GM18873 (cell line): ENCODE data around the gene SRD5A3.

Experiments
- ATAC-seq: cut with Tn5 transposase; IDR thresholded peaks from one replicate; pipeline ENCODE4 v1.9.1; 2021; ENCODE audit warnings: mild to moderate bottlenecking, moderate library complexity, moderate number of reproducible peaks; ENCODE audit not compliant: unreplicated experiment, low FRiP score

Gene SRD5A3

DNA sequence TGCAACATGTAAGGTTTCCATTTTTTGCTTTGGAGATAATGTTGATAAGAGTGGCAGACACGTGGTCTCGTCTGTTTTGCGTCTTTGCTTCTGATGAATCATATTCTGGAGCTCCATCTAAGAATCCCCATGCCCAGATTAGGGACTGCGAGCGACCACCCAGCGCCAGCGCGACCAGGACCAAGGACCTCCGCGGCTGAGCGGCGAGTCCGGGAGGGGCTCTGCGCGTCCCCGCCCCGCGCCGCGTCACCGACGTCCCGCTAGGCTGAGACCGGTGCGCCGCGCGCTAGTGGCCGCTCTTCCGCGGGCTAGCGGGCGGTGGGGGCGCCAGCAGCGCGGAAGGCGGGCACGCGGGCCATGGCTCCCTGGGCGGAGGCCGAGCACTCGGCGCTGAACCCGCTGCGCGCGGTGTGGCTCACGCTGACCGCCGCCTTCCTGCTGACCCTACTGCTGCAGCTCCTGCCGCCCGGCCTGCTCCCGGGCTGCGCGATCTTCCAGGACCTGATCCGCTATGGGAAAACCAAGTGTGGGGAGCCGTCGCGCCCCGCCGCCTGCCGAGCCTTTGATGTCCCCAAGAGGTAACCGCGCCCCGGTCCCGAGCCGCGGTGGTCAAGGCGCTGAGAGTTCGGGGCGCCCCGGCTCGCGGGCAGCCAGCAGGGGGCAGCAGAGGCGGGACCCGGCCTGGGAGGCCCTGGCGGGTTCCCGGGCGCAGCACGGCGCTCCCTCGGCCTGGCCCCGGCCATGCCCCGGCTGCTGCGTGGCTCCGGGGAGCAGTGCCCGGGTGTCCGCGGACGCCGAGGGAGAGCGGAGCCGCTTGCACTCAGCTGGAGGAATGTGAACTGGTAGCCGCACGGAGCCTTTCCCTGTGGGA lies at the start of gene SRD5A3:
SRD5A3 (plus strand) TSS at position 263 of the 871 bp plus-strand sequence; CDS start at position 358, 95 bp downstream.
- peak; percentile 94 for ATAC-seq

DNA sequence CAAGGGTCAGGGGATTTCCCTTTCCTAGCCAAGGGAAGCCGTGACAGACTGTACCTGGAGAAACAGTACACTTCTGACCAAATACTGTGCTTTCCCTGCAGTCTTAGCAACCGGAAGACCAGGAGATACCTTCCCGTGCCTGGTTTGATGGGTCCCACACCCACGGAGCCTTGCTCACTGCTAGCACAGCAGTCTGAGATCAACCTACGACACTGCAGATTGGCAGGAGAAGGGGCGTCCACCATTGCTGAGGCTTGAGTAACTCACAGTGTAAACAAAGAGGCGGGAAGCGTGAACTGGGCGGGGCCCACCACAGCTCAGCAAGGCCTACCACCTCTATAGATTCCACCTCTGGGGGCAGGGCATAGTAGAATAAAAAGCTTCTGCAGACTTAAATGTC lies 48.7 kb upstream of the SRD5A3 start:
- no peak for ATAC-seq

DNA sequence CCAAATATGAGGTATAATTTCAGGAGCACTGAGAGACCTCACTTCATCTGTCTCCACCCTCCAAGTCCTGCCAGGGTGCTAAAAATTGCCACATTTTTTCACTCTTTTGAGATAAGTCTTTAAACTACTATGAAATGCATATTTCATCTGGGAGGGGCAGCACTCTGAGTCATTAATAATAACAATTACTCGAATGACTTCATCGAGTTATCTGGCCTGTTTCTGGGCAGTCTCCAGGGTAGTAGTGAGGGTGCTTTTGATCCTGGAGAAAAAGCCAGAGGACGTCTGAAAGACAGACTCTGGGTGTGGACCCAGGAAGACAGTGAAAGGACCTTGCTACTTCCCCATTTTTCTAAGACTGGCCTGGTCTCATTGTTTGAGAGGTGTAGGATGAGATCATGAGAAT lies 42.3 kb upstream of the SRD5A3 start:
- ATAC-seq: no peak

DNA sequence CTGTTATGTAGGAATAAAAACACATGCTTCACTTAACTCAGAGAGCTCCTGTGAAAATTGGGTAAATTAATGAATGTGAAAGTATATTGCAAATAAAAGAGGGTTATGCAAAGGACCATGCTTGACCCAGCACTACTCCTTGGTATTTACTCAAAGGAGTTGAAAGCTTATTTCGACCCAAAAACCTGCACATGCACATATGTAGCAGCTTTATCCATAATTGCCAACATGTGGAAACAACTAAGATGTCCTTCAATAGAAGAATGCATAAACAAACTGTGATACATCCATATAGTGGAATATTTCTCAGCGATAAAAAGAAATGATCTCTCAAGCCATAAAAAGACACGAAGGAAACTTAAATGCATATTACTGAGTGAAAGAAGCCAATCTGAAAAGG lies 41.7 kb upstream of the SRD5A3 start:
- no peak for ATAC-seq

DNA sequence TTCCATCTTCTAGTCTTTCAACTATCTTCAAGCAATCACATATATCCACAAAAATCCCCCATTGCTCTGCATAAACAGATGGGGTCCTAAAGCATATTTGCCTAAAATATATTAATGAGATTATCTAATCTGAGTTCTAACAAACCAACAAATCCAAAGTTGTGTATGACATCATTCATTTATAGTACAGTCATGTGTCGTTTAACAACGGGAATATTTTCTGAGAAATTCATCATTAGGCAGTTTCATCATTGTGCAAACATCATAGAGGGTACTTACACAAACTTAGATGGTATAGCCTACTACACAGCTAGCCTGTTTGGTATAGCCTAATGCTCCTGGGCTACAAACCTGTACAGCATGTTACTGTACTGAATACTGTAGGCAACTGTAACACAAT lies 38.0 kb upstream of the SRD5A3 start:
- no peak for ATAC-seq

DNA sequence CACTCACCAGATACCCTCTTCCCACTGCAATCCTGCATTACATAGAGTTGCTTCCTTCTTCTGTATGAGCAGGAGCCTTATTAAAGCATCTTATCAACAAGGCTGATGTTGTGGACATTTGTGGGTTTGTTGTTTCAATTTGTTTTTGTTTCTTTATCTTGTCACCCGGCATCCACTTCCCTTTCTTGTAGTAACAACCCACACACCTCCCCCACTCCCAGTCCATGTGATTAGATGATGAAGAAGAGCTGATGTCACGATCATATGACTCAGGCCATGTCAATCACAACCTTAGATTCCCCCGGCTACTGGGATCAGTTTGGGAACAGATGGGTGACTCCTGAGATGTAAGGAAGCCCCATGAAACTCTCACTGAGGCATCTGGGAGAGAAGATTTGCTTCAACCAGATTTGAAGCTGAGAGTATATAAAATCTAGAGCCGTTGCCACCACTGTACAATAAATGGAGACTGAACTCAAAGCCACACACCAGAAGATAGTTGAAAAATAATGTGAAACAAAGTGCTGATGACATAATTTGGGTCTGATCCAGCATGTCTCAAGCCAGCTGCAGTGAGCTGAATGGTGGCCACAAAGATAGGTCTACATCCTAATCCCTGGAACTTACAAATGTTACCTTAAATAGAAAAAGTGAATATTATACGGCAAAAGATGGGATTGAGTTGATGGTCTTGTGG lies 34.1 kb upstream of the SRD5A3 start:
- ATAC-seq: no peak

DNA sequence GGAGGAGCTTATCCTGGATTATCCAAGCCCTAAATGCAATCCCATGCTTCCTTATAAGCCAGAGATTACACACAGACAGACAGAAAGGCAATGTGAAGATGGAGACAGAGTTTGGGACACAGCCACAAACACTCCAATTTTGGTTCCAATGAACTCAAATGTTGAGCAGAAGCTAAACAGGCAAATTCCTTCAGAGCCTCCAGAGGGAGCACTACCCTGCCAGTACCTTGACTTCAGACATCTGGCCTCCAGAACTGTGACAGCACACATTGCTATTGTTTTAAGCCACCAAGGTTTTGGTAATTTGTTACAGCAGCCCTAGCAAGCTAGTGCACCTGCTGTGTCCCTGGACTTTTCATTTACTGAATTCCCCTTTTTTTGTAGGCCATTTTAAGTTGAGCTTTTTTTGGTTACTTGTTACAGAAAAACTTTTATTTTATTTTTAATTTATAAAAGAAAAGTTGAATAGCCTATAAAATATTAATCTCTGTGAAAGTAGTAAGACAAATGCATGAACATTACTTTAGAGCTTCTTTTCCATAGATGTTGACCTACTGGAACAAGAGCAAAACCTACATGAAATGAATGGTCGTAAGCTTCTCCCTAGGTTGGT lies 33.4 kb upstream of the SRD5A3 start:
- ATAC-seq: no peak

DNA sequence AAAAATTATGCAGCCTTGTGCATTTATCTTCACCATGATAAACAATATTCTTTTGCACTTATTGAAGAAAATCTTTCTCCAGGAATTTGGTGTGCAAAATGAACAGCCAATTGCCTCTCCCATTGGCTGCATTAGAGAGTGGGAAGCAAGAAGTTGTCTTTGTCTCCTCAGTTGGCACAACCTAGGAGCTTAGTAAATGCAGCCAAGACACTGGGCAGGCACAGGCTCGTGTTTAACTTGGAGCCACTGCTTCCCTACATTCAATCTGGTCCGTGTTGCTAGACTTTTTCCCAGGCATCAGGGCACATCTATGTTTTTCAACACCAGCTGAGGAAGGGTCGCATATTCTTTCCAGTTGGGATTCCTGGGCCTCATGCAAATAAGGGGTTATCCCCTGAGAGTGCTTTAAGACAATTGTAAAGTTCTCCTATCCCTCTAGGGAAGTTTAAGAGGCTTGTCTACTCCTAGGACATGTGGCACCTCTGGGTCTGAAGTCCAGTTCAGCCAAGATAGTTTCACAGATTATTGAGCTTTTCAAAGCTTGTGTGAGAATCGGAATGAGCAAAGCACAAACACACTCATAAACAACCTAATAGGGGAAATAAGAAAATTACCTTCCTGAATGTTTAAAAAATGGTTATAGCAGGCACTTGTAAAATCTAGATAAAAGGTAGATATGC lies 31.8 kb upstream of the SRD5A3 start:
- no peak for ATAC-seq

DNA sequence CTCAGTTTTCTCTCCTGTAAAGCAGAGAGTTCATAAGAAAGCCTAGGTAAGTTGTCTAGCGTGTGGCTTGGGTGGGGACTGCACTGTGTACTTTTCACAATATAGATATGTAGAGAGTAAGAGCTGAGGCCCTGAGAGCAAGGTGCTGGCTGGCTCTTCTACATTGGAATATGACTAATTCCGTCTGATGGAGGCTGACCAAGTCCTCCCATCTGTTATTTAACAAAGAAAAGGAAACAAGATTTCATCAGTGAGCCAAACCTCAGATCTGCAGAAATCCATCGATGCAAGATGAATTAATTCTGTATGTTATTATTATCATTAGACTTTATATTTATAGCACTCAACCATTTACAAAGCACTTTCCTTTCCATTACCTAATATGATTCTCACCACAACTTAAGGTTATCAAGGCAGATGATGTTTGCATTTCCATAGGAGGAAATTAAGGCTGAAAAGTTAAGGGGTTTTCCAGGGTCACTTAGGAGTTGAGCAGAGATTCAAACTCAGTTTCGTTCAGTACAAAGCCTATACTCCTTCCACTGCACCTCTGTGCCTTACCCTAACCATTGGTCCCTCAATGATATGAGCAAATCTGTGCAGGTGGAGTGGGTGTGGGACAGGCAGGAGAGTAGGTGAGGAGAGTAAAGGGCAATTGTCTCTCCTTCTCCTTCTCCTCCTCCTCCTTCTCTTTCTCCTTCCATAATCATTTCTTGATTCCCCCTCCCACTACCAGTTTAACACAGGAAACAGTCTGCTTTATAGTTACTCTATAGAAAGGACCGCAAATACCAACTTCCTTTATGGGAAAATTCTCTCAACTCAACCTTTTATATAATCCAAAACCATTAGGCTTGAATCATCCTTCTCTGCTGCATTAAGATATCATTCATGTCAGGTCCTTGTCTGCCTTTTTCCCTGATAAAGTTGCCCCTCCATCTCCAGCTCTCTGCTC lies 27.6 kb upstream of the SRD5A3 start:
- no peak for ATAC-seq

DNA sequence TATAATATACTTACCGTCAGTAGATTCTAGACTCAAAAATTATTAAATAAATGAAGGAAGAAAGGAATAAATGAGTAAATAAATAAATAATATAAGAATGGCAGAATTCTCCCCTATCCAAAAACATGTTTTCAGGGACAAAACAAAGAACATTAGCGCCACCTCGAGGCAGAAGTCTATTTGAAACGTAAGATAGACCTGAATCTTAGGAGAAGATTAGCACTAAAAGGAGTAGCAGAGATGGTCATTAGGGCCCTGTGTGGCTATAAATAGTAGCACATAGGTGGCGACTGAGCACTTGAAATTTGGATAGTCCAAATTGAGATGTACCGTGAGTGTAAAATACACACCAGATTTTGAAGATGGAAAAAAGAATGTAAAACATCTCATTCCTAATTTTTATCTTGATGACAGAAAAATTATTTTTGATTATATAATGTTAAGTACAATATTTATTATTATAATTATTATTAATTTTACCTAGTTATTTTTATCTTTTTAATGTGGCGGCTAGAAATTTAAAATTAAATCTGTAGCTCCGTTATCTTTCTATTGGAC lies 24.3 kb upstream of the SRD5A3 start:
- no peak for ATAC-seq

DNA sequence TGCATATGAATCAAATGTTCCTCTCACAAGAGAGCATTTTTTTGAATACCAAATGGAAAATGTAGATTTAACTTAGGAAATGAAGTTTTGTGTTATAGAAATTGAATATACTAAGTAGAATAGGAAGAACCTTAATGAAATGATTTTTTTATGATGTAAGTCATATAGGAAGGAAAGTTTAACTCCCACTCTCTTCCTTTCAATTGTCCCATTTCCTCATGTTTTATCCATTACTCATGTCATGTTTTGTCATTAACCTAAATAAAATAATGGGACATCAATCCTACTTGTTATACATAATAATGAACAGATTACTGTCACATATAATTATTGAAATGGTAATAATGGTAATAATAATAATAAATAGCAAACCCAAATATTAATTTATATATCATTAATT lies 22.7 kb upstream of the SRD5A3 start:
- no peak for ATAC-seq

DNA sequence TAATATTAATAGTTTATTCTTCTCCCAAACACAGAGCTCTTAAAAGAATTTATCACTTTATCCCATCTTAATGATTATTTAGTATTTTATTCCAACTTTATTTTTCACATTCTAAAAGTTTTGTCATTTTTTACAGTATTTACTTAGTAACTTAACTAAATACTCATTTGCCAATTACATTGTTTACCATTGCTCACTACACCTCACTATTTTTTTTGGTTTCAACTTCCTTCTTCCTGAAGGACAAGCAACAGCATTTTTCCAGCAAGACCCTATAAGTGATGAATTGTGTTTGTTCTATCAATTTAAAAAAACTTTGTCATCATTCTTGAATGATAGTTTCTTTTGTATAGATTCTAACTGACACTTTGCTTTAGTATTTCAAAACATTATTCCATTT lies 19.4 kb upstream of the SRD5A3 start:
- ATAC-seq: no peak

DNA sequence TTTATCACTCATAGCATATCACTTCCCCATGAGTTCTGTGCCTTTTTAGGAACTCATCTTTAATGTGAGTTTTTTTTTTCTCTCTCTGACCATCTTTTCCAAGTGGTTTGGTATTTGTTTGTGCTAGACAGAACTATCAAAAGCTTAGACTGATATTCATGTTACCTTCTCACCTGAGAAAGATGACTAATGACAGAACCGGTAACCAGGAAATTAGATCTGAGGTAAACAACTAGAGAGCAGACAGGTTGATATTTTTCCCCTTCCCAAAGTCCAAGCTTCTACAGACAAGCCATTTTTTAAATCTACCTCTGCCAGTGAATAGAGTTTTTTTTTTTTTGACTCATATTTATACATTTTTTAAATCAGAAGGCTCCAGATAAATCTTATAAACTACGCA lies 17.0 kb upstream of the SRD5A3 start:
- no peak for ATAC-seq

DNA sequence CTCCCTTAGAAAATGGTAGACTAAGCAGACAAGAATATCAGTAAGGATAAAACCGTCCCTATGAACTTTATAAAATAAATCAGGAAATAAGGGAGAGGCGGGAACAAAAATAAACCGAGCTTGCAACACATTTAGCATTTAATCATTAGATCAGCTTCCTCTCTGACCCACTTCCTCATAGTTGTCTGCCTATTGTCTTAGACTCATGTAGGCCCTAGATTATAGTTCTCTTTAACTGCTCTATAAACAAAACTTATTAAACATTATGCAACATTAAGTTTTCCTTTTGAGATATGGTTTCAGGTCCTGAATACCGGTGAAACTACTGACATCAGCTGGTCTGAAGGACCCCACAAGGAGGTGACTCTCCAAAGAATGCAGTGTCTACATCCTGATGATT lies 15.8 kb upstream of the SRD5A3 start:
- no peak for ATAC-seq

DNA sequence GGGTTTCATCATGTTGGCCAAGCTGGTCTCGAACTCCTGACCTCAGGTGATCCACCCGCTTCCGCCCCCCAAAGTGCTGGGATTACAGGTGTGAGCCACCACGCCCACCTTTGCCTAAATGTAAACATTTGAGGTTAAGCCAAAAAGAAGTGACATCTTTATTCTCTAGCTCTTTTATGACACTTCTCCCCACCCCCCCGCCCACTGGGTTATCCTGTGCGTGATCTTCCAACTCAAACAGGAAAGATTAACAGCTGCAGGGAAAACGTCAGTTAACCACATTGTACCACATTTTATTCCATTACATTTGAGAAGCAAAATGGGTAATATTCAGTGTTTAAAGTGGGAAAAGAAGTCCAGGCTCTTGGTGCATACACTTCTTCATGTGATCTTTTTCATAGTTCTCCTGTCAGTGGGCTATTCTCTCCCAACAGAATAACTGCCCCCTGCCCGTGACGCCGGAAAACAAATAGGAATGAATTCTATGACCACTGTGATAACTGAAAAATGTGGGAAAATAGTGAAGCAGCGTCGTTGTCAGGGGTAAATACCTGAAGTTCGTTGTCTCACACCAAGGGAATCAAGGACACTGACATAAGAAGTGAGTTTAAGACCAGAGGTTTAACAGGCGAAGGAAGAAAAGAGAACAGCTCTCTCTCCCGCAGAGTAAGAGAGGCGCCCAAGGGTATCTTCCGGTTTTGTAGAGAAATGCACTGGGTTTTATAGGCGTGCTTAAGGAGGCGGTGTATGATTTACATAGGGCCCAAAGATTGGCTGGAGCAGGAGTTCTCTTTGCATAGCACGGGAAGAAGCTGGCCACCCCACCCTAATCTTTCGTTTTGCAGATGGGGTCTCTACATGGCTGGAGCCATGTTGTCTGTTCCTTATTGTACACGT lies 9.7 kb upstream of the SRD5A3 start:
- ATAC-seq: no peak

DNA sequence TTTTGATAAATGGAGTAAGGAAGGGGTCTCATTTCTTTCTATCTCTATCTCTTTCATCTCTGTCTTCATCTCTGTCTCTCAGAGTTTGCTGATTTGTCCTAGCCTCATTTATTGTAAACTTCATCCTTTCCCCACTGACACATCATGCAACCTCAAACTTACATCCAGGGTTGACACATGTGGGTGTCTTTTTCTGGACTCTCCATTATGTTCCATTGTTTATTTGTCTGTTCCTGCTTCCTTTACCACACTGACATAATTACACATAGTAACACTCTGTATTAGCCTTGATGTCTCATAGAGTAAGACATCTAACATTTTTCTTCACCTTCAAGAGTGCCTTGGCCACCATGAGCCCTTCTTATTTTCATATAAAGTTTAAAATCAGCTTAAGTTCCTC lies 8.1 kb upstream of the SRD5A3 start:
- no peak for ATAC-seq

DNA sequence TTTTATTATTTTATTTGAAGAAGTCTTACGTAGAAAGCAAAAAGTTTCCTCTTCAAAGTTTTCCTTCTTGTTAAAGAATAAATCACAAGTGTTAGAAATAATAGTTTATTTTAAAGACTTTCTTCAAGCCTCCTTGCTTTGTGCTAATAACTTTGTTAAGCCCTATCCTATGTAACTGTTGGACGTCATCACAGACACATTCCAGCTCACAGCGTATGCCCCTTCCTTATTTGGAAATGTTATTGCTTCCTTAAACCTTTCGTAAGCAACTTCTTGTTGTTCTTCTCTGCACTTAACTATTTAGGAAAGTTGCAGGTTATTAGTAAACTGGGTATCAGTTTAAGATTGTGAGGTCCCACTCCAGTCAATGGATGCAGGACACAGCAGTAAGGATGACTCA lies 7.6 kb upstream of the SRD5A3 start:
- no peak for ATAC-seq

DNA sequence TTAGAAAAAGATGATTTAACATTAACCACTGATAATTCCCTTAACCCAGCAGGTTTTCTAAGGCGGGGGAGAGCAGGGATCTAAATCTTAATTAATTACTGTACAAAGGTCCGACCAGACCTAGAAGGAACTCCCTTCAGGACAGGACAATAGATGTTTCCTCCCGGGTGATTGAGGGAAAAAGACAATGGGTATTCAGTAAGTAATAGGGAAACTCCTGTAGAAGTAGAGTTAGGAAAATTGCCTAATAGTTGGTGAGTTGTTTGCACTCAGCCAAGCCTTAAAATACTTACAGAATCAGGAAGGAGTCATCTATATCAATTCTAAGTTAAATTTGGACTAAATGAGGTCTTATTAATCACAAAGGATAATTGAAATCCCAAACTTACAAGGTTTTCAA lies 5.8 kb upstream of the SRD5A3 start:
- no peak for ATAC-seq

DNA sequence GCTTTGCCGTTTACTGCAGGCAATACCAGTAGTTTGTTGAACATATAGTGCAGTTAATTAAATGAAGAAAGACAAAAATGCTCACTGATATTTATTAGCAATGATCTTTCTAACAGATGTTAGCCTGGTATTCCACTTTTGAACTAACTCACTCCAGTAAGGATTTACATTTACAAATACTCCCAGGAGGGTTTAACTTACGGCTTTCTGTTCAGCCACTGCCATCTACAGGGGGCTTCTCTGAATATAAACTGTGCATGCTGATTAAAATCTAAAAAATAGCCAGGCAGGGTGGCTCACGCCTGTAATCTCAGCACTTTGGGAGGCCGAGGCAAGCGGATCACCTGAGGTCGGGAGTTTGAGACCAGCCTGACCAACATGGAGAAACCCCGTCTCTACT lies 2.2 kb upstream of the SRD5A3 start:
- ATAC-seq: no peak
